ENCODE data around the gene SEMA4B. TPM values are rescaled to one million over a fixed set of nuclear protein-coding genes. Genes with fewer than 3 reads are reported as not detected.

The SEMA4B gene
- polyA plus RNA-seq, 3 donors, result 13.2 to 65.0 (median 22.0) TPM

DNA sequence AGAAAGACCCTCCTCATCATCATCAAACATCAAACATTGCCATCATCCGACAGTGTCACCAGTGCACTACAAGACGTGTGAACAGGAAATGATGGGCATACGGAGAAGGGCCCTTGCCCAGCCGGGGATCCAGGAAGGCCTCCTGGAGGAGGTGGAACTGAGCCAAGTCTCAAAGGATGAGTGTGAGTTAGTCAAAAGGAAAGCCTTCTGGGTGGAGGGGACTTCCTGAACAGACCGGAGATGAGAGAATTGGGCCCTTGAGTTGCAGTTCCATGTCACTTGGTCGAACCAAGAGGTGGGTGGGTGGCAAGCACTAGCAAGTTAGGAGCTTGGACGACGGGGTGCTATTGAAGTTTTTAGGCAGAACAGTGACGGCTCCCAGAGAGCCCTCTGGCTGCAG is 8.5 kb downstream of the SEMA4B start:
- Histone ChIP-seq H3K79me2 (ENCODE audit: insufficient read depth, low read length) (peaks cover 87% of the 10 kb centered on the region), H4K20me1 (ENCODE audit: insufficient read depth, low read length) (peaks cover 96% of the 10 kb centered on the region), H3K4me1 (ENCODE audit: control insufficient read depth in 1 of 2, insufficient read depth in 2 of 2, low read length in 2 of 2) (peaks cover 35 to 64% of the 10 kb centered on the region in 2 donors), H3K27me3 (ENCODE audit: control insufficient read depth in 2 of 2, insufficient read depth in 2 of 2, low read length in 2 of 2) (no peaks in the 10 kb centered on the region), H3K4me3 (replicated peaks in 1 of 3; ENCODE audit: low read depth in 2 of 3, low read length in 3 of 3) (no peak overlapping the region), H3K9ac (ENCODE audit: insufficient read depth, low read length, poor library complexity, severe bottlenecking) (no peak overlapping the region), H3K4me2 (replicated peaks; ENCODE audit: extremely low read depth, low read length, poor library complexity, severe bottlenecking) (no peak overlapping the region), H3K36me3 (replicated peaks in 1 of 2; ENCODE audit: control insufficient read depth in 1 of 2, insufficient read depth in 2 of 2, low read length in 2 of 2) (peaks cover 31 to 69% of the 10 kb centered on the region in 2 donors), H2AFZ (ENCODE audit: insufficient read depth, low read depth, low read length, poor library complexity, severe bottlenecking) (no peak overlapping the region), H3K9me3 (replicated peaks in 1 of 2; ENCODE audit: control insufficient read depth in 1 of 2, insufficient read depth in 1 of 2, low read length in 2 of 2) (no peaks in the 10 kb centered on the region), H3K27ac (ENCODE audit: low read depth in 1 of 2, low read length in 2 of 2) (no peak overlapping the region)
- no peak overlapping the region for H3K4me3 Mint-ChIP-seq
- 34% methylated on average over 8 of the region's 9 CpGs for WGBS (ENCODE audit: insufficient coverage)
- H3K36me3 Mint-ChIP-seq, result peaks cover 49 to 84% of the 10 kb centered on the region in 2 donors
- peaks cover 0 to 2% (median 0%) of the 10 kb centered on the region in 3 donors for H3K27me3 Mint-ChIP-seq (ENCODE audit: low read depth in 3 of 3)
- intact Hi-C loops (cut with micrococcal nuclease), result loop anchor here in 1 of 2 donors (5.0 kb wide), 1 partner anchor 42 kb away; no protein-coding TSS in a partner anchor
- TF ChIP-seq CTCF (IDR thresholded peaks at IDR 0.05), result no peak
- no peak for DNase-seq
- peak overlapping the region in 2 of 7 donors; percentile 2 to 35 for H3K27ac Mint-ChIP-seq
- H3K4me1 Mint-ChIP-seq, result peaks cover 70% of the 10 kb centered on the region
- H3K9me3 Mint-ChIP-seq, result peaks cover 0 to 2% (median 0%) of the 10 kb centered on the region in 7 donors

DNA sequence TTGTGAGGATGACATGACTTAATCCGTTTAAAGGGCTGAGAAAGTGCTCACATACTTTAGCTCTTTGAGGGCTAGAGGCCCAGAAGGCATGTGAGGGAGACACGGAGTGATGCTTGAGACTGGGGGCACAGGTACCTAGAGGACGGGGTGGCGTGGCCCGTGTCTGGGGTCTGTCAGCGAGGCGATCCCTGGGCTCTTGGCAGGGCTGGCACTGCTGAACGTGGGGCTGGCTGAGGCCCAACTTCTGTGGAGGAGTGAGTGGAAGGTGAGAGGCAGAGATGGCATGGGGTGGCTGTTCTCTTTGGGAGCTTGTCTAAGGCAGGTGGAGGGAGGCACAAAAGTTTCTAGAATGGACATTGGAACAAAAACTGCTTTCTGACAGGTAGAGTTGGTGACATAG is 9.5 kb downstream of the SEMA4B start:
- Histone ChIP-seq H3K27me3 (ENCODE audit: control insufficient read depth in 2 of 2, insufficient read depth in 2 of 2, low read length in 2 of 2) (no peaks in the 10 kb centered on the region), H2AFZ (ENCODE audit: insufficient read depth, low read depth, low read length, poor library complexity, severe bottlenecking) (no peak overlapping the region), H3K9ac (ENCODE audit: insufficient read depth, low read length, poor library complexity, severe bottlenecking) (peak overlapping the region; percentile 2), H3K9me3 (replicated peaks in 1 of 2; ENCODE audit: control insufficient read depth in 1 of 2, insufficient read depth in 1 of 2, low read length in 2 of 2) (no peaks in the 10 kb centered on the region), H4K20me1 (ENCODE audit: insufficient read depth, low read length) (peaks cover 96% of the 10 kb centered on the region), H3K4me3 (replicated peaks in 1 of 3; ENCODE audit: low read depth in 2 of 3, low read length in 3 of 3) (no peak overlapping the region), H3K36me3 (replicated peaks in 1 of 2; ENCODE audit: control insufficient read depth in 1 of 2, insufficient read depth in 2 of 2, low read length in 2 of 2) (peaks cover 31 to 76% of the 10 kb centered on the region in 2 donors), H3K4me2 (replicated peaks; ENCODE audit: extremely low read depth, low read length, poor library complexity, severe bottlenecking) (no peak overlapping the region), H3K27ac (ENCODE audit: low read depth in 1 of 2, low read length in 2 of 2) (peak overlapping the region in 1 of 2 donors; percentile 23), H3K4me1 (ENCODE audit: control insufficient read depth in 1 of 2, insufficient read depth in 2 of 2, low read length in 2 of 2) (peaks cover 27 to 54% of the 10 kb centered on the region in 2 donors), H3K79me2 (ENCODE audit: insufficient read depth, low read length) (peaks cover 87% of the 10 kb centered on the region)
- peaks cover 0 to 2% (median 0%) of the 10 kb centered on the region in 3 donors for H3K27me3 Mint-ChIP-seq (ENCODE audit: low read depth in 3 of 3)
- DNase-seq, result no peak
- intact Hi-C loops (cut with micrococcal nuclease), result no loop called here
- WGBS (ENCODE audit: insufficient coverage), result 91% methylated on average over 8 of the region's 8 CpGs
- peaks cover 51 to 81% of the 10 kb centered on the region in 2 donors for H3K36me3 Mint-ChIP-seq
- TF ChIP-seq CTCF (IDR thresholded peaks at IDR 0.05), result no peak
- peak overlapping the region in 4 of 7 donors; percentile 13 to 69 (median 38) for H3K27ac Mint-ChIP-seq
- peaks cover 0 to 2% (median 0%) of the 10 kb centered on the region in 7 donors for H3K9me3 Mint-ChIP-seq
- H3K4me3 Mint-ChIP-seq, result no peak overlapping the region
- peaks cover 63% of the 10 kb centered on the region for H3K4me1 Mint-ChIP-seq
